NCI-H345 treated with DMSO at 0.1 percent for 48 hours (cell line): Measurements from ENCODE around the gene PERM1.

Experiments used
- DNase-seq: peaks from one replicate; lab custom pipeline; 2025; ENCODE audit not compliant: unreplicated experiment; lab: John Stamatoyannopoulos, UW

Gene PERM1

DNA sequence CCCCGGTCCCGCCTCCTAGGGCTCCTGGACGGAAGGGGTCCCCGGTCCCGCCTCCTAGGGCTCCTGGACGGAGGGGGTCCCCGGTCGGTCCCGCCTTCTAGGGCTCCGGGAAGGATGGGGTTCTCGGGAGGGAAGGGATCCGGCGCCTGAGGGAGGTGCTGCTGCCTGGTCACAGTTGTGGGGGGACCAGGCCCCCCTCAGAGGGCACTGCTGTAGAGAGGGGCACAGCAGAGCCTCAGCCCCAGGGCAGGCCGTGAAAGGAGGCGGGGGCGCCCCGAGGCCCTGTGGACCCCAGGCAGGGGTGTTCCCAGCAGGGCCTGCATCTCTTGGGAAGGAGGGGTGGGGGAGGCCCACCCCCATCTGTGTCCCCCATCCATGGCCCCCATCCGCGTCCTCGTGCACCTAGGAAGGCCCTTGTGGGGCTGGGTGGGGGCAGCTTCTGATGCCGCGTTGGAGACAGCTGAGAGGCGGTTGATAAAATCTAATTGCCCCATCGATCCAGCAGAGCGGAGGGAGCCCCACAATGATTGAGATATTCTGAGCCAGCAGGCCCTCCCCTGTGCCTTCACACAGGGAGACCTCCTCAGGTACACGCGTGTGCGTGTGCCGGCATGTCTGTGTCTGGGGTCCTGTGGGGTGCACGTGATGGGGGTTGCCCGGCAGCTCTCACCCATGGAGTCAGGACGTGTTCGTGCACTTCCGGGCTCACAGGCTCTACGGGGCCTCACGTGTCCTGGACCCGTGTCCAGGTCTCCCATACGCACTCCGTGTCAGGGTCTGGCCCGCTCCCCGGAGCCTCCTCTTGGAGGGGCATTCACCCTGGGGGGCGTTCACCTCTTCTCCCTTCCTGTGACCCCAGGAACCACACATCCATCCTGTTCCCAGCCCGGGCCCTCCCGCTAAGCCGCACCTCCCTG is 45.3 kb downstream of the PERM1 start:
- DNase-seq, result no peak

- peak; percentile 57 for DNase-seq
Observed at GRCh38 chr1:935751-936231, 46.1 kb downstream of the PERM1 start.

GRCh38 chr1:934991-935750 is 46.7 kb downstream of the PERM1 start:
- no peak for DNase-seq

DNA sequence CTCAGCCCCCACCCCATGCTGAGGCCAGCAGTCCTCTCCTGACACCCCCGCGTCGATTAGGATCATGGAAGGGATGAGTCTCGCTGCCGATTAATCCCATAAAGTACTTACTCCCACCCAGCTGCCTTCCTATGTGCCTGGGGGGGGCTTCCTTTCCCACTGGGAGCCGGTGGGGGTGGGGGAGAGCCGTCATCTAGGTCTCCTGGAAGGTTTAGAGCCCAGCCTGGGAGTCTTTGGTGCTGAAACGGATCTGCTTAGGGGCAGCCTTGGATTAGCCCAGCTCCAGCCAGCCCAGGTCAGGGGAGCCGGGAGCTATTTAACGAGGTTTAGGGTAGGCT is 48.3 kb downstream of the PERM1 start:
- DNase-seq, result no peak

DNA sequence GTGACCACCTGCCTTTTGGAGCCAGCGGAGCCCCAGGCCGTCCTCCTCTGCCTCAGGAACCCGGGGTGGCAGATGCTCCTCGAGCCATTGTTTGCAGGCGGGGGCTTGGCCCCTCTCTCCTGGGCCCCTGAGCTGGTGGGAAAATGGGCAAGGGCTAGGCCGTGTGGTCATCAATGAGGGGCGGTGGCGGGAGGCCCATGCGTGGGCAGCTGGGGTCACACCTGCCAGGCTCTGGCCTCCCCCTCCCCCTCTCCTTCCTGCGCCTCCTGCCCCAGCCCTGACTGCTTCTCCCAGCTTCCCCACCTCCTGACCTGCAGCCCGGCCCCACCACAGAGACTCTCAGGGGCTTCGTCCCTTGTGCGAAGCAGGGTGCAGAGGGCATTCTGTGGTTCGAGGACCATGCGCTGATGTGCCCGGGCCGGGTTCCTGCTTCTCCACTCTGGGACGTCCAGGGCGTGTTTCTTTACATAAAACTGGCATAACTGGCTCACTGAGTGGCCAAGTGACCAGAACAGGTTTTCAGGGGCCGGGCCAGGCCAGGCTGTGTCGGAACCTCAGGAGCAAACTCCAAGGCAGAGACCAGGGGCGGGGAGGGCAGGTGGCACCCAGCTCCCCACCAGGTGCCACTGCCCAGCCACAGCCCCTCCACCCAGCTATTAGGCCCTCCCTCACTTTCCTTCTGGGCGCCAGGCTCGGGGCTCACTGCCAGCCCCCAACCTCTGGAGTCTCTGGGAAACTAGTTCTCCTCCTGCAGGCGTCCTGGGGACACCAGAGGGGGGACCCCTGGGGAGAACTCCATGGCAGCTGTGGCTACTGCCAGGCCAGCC is 48.9 kb downstream of the PERM1 start:
- DNase-seq, result no peak

DNA sequence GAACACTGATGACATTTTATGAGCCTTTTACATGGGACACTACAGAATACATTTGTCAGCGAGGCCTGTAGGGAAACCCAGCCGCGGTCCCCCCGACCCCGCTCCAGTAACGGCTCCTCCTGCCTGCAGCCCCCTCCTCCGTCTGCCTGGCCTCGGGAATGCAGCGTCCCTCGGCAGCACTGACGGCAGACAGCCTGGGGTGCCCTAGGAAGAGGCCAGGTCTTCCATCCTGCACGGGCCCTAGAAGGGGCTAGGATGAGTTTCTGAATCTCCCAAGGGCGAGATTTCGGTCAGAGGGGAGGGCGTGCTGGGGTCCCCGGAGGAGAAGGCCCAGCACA is 49.8 kb downstream of the PERM1 start:
- no peak for DNase-seq

DNA sequence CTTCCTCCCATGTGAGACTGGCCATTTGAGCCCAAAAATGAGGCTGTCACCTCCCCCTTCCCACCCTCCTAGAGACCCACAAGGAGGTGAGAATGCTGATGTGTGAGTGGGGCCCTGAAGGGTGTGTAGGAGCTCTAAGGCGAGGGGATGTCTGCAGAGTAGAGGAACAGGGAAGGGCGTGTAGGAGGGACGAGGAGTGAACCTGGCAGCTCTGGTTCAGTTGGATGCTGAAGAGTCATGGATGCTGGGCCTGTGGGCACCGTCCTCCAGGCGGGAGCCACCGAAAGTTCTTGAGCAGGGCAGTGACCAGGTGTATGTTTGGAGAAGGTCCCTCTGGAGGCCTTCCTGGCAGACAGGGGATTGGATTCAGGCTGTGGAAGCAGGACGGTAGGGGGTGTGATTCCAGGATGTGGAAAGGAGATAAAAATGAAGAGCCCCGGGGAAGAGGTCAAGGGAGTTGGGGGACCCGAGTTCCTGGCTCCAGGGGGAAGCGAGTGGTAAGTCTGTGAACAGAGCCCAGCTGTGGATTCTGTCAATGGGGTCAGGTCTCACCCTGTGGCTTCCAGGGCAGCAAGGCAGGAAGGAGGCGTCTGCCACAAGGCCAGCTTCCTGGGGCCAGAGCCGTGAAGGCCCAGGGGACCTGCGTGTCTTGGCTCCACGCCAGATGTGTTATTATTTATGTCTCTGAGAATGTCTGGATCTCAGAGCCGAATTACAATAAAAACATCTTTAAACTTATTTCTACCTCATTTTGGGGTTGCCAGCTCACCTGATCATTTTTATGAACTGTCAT is 50.3 kb downstream of the PERM1 start:
- no peak for DNase-seq

- DNase-seq, result no peak
Observed at GRCh38 chr1:930633-931138, 51.2 kb downstream of the PERM1 start.

DNA sequence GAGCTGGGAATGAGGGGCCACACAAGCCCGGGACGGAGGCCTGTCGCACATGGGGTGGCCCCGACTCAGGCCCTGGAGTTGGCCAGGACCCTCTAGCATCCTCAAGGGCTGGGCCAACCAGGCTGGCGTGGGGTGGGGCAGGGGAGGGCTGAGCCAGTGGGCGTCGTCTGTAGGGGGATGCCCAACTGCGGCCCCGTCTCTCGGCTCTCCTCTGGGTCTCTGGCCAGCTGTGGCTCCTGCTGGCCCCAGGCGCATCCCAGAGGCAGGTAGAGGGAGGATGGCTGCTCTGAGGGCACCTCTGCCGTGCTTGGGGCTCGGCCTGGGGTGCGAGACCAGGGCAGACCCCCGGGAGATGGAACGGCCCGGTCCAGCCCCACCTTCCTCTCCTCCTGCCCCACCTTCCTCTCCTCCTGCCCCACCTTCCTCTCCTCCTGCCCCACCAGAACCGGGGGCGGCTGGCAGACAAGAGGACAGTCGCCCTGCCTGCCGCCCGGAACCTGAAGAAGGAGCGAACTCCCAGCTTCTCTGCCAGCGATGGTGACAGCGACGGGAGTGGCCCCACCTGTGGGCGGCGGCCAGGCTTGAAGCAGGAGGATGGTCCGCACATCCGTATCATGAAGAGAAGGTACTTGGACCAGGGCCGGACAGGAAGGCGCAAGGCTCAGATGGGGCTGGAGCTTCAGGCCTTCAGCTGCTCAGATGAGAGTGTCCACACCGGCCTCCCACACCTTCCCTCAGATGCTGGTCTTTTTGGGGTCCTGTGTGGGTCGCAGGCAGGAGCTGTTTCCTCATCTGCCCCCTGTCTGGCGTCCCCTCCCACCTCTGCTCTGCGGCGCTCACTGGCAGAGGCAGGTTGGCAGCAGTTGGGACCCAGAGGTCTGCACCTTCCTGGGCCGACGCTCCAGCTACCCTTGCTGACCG is 51.9 kb downstream of the PERM1 start:
- DNase-seq, result no peak

DNA sequence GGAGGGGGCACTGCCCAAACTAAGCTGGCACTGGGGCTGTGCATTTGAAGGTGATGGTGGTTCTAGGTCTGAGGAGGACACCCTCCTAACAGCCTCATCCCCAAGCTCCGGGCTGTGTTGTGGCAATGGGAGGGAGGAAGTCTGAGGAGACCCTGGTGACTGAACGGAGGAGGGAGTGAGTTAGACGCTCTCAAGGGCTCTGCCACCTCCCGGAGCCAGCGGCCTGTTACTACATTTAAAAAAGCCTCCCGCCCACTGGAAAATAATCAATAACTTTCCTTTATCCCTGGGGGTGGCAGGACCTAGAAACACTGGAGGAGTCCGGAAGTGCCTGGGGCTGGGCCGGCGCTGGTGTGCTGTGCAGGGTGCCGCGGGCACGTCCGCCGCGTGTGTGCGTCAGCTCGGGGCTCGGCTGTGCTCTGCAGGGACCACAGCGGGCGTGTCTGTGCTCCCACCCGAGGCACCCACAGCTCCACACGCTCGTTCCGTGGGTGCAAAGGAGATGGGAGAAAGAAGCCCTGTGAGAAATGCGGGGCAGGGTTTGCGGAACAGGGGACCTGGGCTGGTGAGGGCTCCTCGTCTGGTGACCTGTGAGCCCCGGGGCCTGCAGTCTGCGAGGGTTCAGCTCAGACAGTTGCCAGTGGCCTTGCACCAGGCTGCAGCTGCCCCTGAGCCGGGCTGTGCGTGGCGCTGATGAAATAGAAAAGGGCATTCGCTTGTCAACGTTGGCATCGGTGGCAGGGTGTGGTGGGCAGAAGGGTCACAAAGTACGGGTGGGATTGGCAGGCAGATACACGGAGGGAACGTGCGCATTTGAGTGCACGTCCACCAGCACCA is 52.9 kb downstream of the PERM1 start:
- no peak for DNase-seq

DNA sequence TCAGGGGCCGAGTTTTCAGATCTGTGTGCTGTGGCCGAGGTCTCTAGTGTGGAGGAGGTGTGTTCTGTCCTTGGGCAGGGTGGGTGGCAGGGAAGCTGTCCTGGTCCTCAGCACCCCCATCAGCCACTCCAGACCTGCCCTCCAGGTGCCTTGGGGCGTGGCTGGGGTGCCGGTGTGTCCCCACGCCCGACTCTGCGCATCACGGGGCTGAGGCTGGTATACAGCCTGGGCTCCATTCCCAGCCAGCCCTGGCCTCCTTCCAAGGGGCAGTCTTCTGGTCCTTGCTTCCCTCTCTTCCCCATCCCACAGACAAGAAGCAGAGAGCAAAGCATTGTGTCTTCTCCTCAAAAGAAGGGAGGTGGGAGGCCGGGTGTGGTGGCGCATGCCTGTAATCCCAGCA is 54.1 kb downstream of the PERM1 start:
- no peak for DNase-seq

GRCh38 chr1:927234-927633 is 54.7 kb downstream of the PERM1 start:
- no peak for DNase-seq

- no peak for DNase-seq
Observed at GRCh38 chr1:925561-926421, 56.1 kb downstream of the PERM1 start.
